Measurements from ENCODE around the gene KLK2.
"Not testable (repeated sequence)": the region's sequence is repeated elsewhere in the genome, so short reads cannot be mapped to it uniquely, and the experiment has no call there.

KLK2 gene

GRCh38 chr19:50890422-50891252 lies 17.4 kb downstream of the KLK2 start:
- DNase-seq (ENCODE audit: extremely low spot score, insufficient read length, low read depth) (no peak), FAIRE-seq (peak; percentile 18)

DNA sequence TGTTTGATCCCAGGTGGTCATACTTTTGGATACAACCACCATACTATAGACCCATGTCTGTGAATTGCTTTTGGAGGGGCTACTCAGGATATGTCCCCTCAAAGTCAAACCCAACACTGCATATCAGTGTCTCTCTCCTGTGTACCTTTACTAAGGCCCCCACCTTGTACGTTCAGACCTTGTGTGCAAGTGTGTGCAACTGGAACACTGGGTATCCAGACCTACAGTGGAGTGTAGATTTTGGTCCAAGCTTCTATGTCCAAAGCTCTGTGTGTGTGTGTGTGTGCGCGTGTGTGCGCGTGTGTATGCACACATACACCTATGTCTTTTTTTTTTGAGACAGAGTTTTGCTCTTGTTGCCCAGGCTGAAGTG lies 18.0 kb downstream of the KLK2 start:
- FAIRE-seq: no peak
- DNase-seq (ENCODE audit: extremely low spot score, insufficient read length, low read depth): no peak

GRCh38 chr19:50893047-50893736 lies 20.0 kb downstream of the KLK2 start:
- DNase-seq (ENCODE audit: extremely low spot score, insufficient read length, low read depth): no peak
- FAIRE-seq: no peak

DNA sequence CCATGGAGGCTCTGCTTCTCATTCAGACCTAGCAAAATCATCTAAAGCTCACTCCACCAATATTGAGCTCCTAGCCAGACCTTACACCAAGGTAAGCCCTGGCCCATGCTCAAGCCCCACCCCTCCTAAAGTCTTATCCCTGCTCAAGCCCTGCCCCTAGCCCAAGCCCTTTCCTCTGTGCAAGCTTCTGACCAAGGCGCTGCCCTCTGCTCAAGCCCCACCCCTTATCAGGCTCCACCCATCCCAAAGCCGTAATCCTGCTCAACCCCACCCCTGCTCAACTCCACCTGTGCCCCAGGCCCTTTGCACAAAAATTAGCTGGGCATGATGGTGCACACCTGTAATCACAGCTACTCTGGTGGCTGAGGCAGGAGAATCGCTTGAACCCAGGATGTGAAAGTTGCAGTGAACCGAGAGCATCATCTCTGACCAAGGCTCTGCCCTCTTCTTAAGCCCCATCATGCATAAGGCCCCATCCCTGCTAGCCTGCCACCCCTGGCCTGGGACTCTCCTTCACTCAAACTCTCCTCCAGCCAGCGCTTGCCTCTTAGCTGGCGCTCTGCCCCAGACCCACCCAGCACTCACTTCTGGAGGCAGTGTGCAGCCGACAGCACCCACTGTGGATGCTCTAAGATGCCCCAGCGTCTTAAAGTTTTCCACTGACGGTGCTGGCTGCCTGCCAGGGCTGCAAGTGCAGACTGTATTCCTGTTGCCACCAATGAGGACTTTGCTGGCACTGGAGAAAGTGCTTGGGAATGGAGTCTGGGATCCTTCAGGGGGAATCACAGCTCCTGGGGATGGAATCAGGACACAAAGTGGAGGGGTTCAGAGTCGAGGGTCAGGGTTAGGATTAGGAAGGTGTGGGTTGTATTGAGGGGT lies 21.5 kb downstream of the KLK2 start:
- no peak for DNase-seq (ENCODE audit: extremely low spot score, insufficient read length, low read depth)
- FAIRE-seq: no peak

DNA sequence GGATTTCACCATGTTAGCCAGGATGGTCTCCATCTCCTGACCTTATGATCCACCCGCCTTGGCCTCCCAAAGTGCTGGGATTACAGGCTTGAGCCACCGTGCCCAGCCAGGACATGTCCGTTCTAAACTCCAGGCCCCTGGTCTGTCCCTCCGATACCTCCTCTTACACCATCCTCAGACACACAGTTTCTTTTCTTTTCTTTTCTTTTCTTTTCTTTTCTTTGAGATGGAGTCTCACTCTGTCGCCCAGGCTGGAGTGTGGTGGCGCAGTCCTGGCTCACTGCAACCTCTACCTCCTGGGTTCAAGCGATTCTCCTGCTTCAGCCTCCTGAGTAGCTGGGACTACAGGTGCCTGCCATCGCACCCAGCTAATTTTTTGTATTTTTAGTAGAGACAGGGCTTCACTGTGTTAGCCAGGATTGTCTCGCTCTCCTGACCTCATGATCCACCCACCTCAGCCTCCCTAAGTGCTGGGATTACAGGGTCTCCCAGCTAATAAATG lies 22.9 kb downstream of the KLK2 start:
- DNase-seq (ENCODE audit: extremely low spot score, insufficient read length, low read depth); FAIRE-seq: not testable (repeated sequence)

- peak; percentile 100 for FAIRE-seq
Observed at GRCh38 chr19:50896591-50897190, 23.5 kb downstream of the KLK2 start.

DNA sequence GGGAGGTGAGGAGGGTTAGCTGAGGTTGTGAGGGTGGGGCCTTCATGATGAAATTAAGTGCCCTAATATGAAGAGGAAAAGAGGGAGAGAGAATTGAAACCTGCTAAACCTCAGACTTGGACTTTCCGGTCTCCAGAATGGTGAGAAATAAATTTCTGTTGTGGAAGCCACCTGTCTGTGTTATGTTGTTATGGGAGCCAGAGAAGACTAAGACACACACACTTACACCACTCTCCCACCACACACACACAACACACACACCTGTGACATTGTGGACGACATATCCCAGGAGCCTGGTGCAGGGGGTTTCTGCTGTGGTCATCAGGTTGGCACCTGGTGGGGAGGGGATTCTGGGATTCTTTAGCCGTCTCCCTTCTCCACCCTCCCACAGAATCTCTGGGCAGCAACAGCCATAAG lies 24.0 kb downstream of the KLK2 start:
- no peak for DNase-seq (ENCODE audit: extremely low spot score, insufficient read length, low read depth)
- no peak for FAIRE-seq

More at GRCh38 chr19:50896591-50897190, 23.5 kb downstream of the KLK2 start:
- peak; percentile 62 for DNase-seq (ENCODE audit: extremely low spot score, insufficient read length, low read depth)

DNA sequence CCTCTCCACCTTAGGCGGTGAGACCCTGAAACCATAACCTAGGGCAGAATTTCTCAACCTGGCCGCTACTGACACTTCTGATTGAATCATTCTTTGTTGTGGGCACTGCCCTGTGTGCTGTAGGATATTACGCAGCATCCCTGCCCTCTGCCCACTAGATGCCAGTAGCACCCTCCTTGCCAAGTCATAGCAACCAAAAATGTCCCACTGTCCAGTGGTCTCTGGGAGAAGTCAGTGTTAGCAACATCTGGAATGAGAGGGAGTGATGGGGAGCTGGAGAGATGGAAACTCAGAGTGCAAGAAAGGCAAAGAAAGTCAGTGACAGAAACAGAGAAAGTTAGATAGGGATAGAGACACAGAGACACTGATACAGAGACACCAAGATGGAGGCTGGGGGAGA lies 24.4 kb downstream of the KLK2 start:
- FAIRE-seq: no peak
- no peak for DNase-seq (ENCODE audit: extremely low spot score, insufficient read length, low read depth)

DNA sequence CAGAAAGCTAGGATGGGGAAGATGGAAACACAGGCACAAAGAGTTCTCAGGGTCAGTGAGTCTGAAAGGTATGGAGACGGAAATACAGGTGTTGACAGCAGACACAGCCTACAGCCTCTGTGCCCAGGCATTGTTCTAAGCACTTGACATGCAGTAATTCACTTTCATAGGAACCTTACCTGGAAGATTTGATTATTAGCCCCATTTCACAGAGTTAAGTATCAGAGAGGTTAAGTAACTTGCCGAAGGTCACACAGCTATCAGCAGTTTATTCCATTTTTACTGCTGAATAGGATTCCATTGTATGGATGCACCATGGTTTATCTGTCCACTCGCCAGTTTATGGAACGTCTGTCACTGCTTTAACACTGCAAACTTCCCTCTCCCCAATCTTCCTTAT lies 24.8 kb downstream of the KLK2 start:
- DNase-seq (ENCODE audit: extremely low spot score, insufficient read length, low read depth) (no peak), FAIRE-seq (no peak)

DNA sequence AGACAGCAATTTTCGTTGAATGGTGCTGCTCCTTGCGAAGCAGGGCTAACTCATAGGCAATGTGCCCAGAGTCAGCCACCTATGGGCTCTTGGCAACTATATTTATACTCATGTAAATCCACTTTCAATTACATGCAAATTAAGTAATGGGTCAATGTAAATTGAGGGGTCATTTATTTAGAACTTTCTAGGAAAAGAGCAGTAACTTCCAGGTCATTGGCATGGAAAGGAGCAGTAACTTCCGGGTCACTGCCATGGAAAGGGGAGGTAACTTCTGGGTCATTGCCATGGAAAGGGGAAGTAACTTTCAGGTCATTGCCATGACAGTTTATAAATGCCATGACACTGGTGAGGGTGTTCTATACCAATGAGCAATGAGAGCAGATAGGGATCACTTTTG lies 26.3 kb downstream of the KLK2 start:
- no peak for FAIRE-seq
- DNase-seq (ENCODE audit: extremely low spot score, insufficient read length, low read depth): no peak

- DNase-seq (ENCODE audit: extremely low spot score, insufficient read length, low read depth) (no peak), FAIRE-seq (no peak)
Observed at GRCh38 chr19:50902640-50903039, 29.4 kb downstream of the KLK2 start.

GRCh38 chr19:50906217-50906616 lies 33.0 kb downstream of the KLK2 start:
- DNase-seq (ENCODE audit: extremely low spot score, insufficient read length, low read depth): no peak
- peak; percentile 62 for FAIRE-seq

- FAIRE-seq (no peak), DNase-seq (ENCODE audit: extremely low spot score, insufficient read length, low read depth) (no peak)
Observed at GRCh38 chr19:50908336-50908735, 35.1 kb downstream of the KLK2 start.

DNA sequence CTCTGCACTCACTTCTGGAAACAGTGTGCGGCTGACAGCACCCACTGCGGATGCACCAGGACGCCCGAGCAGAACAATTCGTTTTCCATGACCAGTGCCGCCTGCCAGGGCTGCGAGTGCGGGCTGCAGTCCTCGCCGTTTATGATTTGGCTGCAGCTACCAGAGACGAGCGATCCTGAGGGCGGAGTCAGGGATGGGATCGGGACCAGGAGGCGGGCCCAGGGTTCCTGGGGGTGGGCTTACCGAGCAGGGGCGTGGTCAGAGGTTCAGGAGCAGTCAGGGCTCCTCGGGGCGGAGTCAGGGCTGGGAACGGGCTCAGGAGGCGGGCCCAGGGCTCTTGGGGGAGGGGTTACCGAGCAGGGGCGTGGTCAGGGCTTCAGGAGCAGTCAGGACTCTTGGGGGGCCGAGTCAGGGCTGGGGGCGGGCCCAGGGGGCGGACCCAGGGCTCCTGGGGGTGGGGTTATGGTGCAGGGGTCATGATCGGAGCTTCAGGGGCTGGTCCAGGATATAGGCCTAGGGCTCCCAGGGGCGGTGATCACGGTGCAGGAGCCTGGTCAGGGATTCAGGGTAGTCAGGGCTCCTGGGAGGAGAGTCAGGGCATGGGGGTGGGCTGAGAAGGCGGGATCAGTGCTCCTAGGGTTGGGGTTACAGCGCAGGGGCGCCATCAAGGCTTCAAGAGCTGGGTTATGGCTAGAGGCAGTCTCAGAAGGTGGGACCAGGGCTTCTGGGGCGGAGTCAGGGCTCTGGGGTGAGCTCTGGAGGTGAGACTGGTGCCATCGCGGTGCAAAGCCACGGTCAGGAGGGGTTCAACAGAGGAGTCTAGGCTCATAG lies 36.2 kb downstream of the KLK2 start:
- peak; percentile 52 for FAIRE-seq

GRCh38 chr19:50910722-50911121 lies 37.5 kb downstream of the KLK2 start:
- FAIRE-seq (no peak), DNase-seq (ENCODE audit: extremely low spot score, insufficient read length, low read depth) (no peak)

More for the DNA sequence above, 36.2 kb downstream of the KLK2 start:
- no peak for DNase-seq (ENCODE audit: extremely low spot score, insufficient read length, low read depth)

GRCh38 chr19:50911206-50912101 lies 38.2 kb downstream of the KLK2 start, which contains the start of gene KLK4:
TSS of gene KLK4 (minus strand) at chr19:50911395. CDS start at chr19:50910738, 657 bp downstream.
- FAIRE-seq (no peak), DNase-seq (ENCODE audit: extremely low spot score, insufficient read length, low read depth) (no peak)

DNA sequence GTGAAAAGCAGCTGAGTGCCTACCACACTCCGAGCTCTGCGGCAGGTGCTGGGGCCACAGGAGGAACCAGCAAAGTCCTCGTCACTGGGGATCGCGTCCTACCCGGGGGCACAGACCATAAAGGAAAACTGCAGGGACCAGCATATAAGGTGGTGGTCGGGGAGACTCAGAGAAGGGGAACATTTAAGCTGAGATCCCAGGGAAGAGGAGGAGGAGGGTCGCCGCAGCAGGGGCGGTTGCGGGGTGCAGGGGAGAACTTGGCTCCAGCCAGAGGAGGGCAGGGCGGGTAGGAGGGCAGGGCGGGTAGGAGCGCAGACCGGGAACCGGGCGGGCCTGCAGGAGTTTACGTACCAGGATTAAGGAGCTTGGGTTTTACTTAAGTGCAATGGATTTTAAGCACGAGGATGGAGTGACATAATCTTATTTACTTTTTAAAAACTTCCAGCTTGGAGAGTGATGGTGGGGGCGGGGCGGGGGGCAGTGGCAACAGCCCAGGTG lies 38.9 kb downstream of the KLK2 start:
- FAIRE-seq: no peak
- no peak for DNase-seq (ENCODE audit: extremely low spot score, insufficient read length, low read depth)

Measured in GM18507 (cell line).